ENCODE data around the gene VENTX. TPM values are rescaled to one million over a fixed set of nuclear protein-coding genes. Genes with fewer than 3 reads are reported as not detected.

The VENTX gene
- total RNA-seq, 3 donors from 2014 or later = 0.09 to 1.2 (median 0.36) TPM

GRCh38 chr10:133289761-133290160 lies 52.1 kb downstream of the VENTX start:
- H3K9me3 ChIP-seq = no peaks in the 10 kb centered on the region
- intact Hi-C loops (cut with DNase I, micrococcal nuclease) = no loop called here
- H3K4me3 ChIP-seq = no peak overlapping the region
- ATAC-seq (no peak), DNase-seq (no peak)
- TF ChIP-seq CTCF (IDR thresholded peaks at IDR 0.05) = no peak
- H3K4me1 ChIP-seq (ENCODE audit: low read depth) = no peaks in the 10 kb centered on the region
- H3K36me3 ChIP-seq (ENCODE audit: low read depth) = peaks cover 12% of the 10 kb centered on the region

Small RNA genes within 50 kb of the gene (microRNA-seq; reads per million reads assigned to microRNA genes)
- gene MIR202 = 0.70 reads per million

Other genes with a start within 250 kb of the VENTX start
- under 1 TPM in 1 of 3 donors, not detected in 2; 0.10 TPM for gene ADGRA1, start 149.9 kb upstream of the VENTX start, total RNA-seq
- under 1 TPM; 0.14 to 0.60 (median 0.32) TPM for gene KNDC1, start 77.6 kb upstream of the VENTX start, total RNA-seq
- gene UTF1, start 7.6 kb upstream of the VENTX start, total RNA-seq = not detected
- 1 to 10 TPM; 4.8 to 7.0 (median 5.2) TPM for gene ADAM8, start 39.0 kb downstream of the VENTX start, total RNA-seq
- gene TUBGCP2, start 71.0 kb downstream of the VENTX start, total RNA-seq = 10 to 100 TPM; 48.1 to 63.4 (median 58.8) TPM
- gene ZNF511, start 71.1 kb downstream of the VENTX start, total RNA-seq = 10 to 100 TPM; 39.1 to 54.0 (median 42.7) TPM
- 1 to 10 TPM in 2 of 3 donors, not detected in 1; 1.1 to 7.5 TPM for gene CALY, start 99.0 kb downstream of the VENTX start, total RNA-seq
- 100 to 1,000 TPM in 2 of 3 donors, 10 to 100 TPM in 1; 69.0 to 215 (median 106) TPM for gene PRAP1, start 109.5 kb downstream of the VENTX start, total RNA-seq
- gene FUOM, start 120.2 kb downstream of the VENTX start, total RNA-seq = 10 to 100 TPM; 13.5 to 22.2 (median 18.8) TPM
- gene ECHS1, start 135.5 kb downstream of the VENTX start, total RNA-seq = 100 to 1,000 TPM in 2 of 3 donors, 10 to 100 TPM in 1; 97.7 to 180 (median 151) TPM
- 1 to 10 TPM; 7.5 to 9.3 (median 8.3) TPM for gene PAOX, start 141.4 kb downstream of the VENTX start, total RNA-seq
- 10 to 100 TPM; 43.6 to 52.7 (median 45.6) TPM for gene MTG1, start 156.3 kb downstream of the VENTX start, total RNA-seq
- gene SPRN, start 186.8 kb downstream of the VENTX start, total RNA-seq = under 1 TPM in 1 of 3 donors, not detected in 2; 0.25 TPM
- gene SCART1, start 216.1 kb downstream of the VENTX start, total RNA-seq = 1 to 10 TPM; 2.5 to 4.8 (median 3.7) TPM

Measured in mucosa of descending colon (tissue), 3 donors.